PC-9 (cell line): ENCODE measurements around the gene ZNF785. TPM values are rescaled to one million over a fixed set of nuclear protein-coding genes. Genes with fewer than 3 reads are reported as not detected.

Experiments used
- BruUV-seq: library from RNA; stranded (reverse); fragments of 400-500 nt; replicated peaks from 2 replicates; lab custom pipeline; 2021; lab: Mats Ljungman, UMichigan
- CTCF ChIA-PET: fragments of 300-600 bp; sonication (Branson Sonifier 250); formaldehyde crosslinking; loops from one replicate; lab custom pipeline; 2022; ENCODE audit warnings: antibody characterized with exemption; lab: Charles Lee
- POLR2A ChIA-PET: fragments of 300-600 bp; sonication (Branson Sonifier 250); formaldehyde crosslinking; loops from one replicate; lab custom pipeline; 2022; ENCODE audit warnings: antibody characterized with exemption; ENCODE audit not compliant: unreplicated experiment; lab: Charles Lee
- DNase-seq, 2 experiments: peaks; one replicate each; pipeline versions ENCODE4 v3.0.0 to v3.0.0-alpha.2; 2015 to 2022; ENCODE audit warnings: mixed read lengths in 1 of 2
- H2AFZ ChIP-seq: fragments of 200-600 bp; sonication (generic); 2 replicates; pipeline ENCODE4 v1.8.1; 2017; ENCODE audit warnings: antibody characterized with exemption
- H3F3A ChIP-seq: fragments of 200-600 bp; sonication (generic); 2 replicates; pipeline ENCODE4 v1.8.1; 2017; ENCODE audit warnings: antibody characterized with exemption, mild to moderate bottlenecking, low read depth; ENCODE audit not compliant: insufficient read depth
- H3K27ac ChIP-seq: fragments of 200-600 bp; sonication (generic); 2 replicates; pipeline ENCODE4 v1.6.1; 2016; ENCODE audit warnings: mixed run types
- H3K27me3 ChIP-seq: fragments of 200-600 bp; sonication (generic); 2 replicates; pipeline ENCODE4 v1.6.1; 2016; ENCODE audit warnings: low read depth, mixed run types; ENCODE audit not compliant: insufficient read depth
- H3K36me3 ChIP-seq: fragments of 200-600 bp; sonication (generic); 2 replicates; pipeline ENCODE4 v1.6.1; 2016; ENCODE audit warnings: low read depth, mixed run types
- H3K4me1 ChIP-seq: fragments of 200-600 bp; sonication (generic); replicated peaks from 2 replicates; pipeline ENCODE4 v1.6.1; 2016; ENCODE audit warnings: mixed run types; ENCODE audit not compliant: insufficient read depth
- H3K4me2 ChIP-seq: fragments of 200-600 bp; sonication (generic); 2 replicates; pipeline ENCODE4 v1.6.1; 2017; ENCODE audit warnings: mixed run types
- H3K4me3 ChIP-seq: fragments of 200-600 bp; sonication (generic); 2 replicates; pipeline ENCODE4 v1.6.1; 2016; ENCODE audit warnings: mixed run types
- H3K79me2 ChIP-seq: fragments of 200-600 bp; sonication (generic); 2 replicates; pipeline ENCODE4 v1.6.1; 2017; ENCODE audit warnings: low read depth, mixed run types
- H3K9me2 ChIP-seq: fragments of 200-600 bp; sonication (generic); 2 replicates; pipeline ENCODE4 v1.8.1; 2017; ENCODE audit warnings: mild to moderate bottlenecking; ENCODE audit not compliant: insufficient read depth
- H3K9me3 ChIP-seq: fragments of 200-600 bp; sonication (generic); 2 replicates; pipeline ENCODE4 v1.8.1; 2016; ENCODE audit warnings: low read depth; ENCODE audit not compliant: insufficient read depth
- H4K20me1 ChIP-seq: fragments of 200-600 bp; sonication (generic); 2 replicates; pipeline ENCODE4 v1.8.1; 2017; ENCODE audit not compliant: insufficient read depth
- EZH2 ChIP-seq: fragments of 200-600 bp; sonication (generic); IDR thresholded peaks from 2 replicates; pipeline ENCODE4 v1.8.0; 2017; ENCODE audit warnings: antibody characterized with exemption, low read depth
- intact Hi-C: fragments of 100-400 bp; cut with micrococcal nuclease; formaldehyde crosslinking; loops from one replicate; pipeline ENCODE4 v1.10.0; 2022; ENCODE audit not compliant: unreplicated experiment
- total RNA-seq: library from RNA; stranded (reverse); gene quantifications from 2 replicates; pipeline ENCODE4 v1.2.3, GENCODE V29; 2021
- TF ChIP-seq, protein P1 (sequence below): fragments of 200-600 bp; sonication (generic); conservative IDR thresholded peaks from 2 replicates; pipeline ENCODE4 v1.6.1; 2017; ENCODE audit warnings: mixed run types, antibody characterized with exemption, mild to moderate bottlenecking, moderate library complexity

The ZNF785 gene
- total RNA-seq, 1 experiment from 2014 or later = 30.9 TPM

DNA sequence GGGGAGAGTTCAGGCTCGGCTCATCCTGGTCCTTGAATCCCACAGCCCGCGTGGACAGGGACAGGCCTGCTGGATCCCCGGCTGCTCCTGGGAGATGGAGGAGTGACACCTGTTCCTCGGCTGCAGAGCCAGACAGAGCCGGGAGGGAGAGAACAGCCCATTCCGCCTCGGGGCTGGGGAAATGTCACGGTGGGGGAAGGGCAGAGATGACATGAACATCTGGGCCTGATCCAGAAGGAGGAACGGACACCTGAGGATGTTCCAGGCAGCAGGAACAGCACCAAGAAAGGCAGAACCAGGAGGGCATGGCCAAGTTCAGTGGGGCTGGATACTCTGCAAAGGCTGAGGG is 29.4 kb downstream of the ZNF785 start:
- no peak for DNase-seq
- peaks cover 17% of the 10 kb centered on the region for H3K4me1 ChIP-seq
- H4K20me1 ChIP-seq = no peaks in the 10 kb centered on the region
- H3K36me3 ChIP-seq = no peaks in the 10 kb centered on the region
- H3K4me2 ChIP-seq = no peak overlapping the region
- no TSS peak for BruUV-seq
- POLR2A ChIA-PET = no interaction called here
- H3K9me3 ChIP-seq = no peaks in the 10 kb centered on the region
- H3K9me2 ChIP-seq = no peaks in the 10 kb centered on the region
- H3K79me2 ChIP-seq = peaks cover 19% of the 10 kb centered on the region
- CTCF ChIA-PET = no interaction called here
- TF ChIP-seq EZH2 = no peak
- TF ChIP-seq, protein P1, sequence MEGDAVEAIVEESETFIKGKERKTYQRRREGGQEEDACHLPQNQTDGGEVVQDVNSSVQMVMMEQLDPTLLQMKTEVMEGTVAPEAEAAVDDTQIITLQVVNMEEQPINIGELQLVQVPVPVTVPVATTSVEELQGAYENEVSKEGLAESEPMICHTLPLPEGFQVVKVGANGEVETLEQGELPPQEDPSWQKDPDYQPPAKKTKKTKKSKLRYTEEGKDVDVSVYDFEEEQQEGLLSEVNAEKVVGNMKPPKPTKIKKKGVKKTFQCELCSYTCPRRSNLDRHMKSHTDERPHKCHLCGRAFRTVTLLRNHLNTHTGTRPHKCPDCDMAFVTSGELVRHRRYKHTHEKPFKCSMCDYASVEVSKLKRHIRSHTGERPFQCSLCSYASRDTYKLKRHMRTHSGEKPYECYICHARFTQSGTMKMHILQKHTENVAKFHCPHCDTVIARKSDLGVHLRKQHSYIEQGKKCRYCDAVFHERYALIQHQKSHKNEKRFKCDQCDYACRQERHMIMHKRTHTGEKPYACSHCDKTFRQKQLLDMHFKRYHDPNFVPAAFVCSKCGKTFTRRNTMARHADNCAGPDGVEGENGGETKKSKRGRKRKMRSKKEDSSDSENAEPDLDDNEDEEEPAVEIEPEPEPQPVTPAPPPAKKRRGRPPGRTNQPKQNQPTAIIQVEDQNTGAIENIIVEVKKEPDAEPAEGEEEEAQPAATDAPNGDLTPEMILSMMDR = no peak
- no peak overlapping the region for H3K4me3 ChIP-seq
- peaks cover 29% of the 10 kb centered on the region; the same call in 1 of the 2 replicates for H3F3A ChIP-seq
- H3K27ac ChIP-seq = no peak overlapping the region
- H2AFZ ChIP-seq = no peak overlapping the region
- intact Hi-C loops = loop anchor here (10.0 kb wide), 1 partner anchor 209 kb away; the partner anchor contains the start of genes CFAP119 and RNF40
- no peaks in the 10 kb centered on the region for H3K27me3 ChIP-seq

DNA sequence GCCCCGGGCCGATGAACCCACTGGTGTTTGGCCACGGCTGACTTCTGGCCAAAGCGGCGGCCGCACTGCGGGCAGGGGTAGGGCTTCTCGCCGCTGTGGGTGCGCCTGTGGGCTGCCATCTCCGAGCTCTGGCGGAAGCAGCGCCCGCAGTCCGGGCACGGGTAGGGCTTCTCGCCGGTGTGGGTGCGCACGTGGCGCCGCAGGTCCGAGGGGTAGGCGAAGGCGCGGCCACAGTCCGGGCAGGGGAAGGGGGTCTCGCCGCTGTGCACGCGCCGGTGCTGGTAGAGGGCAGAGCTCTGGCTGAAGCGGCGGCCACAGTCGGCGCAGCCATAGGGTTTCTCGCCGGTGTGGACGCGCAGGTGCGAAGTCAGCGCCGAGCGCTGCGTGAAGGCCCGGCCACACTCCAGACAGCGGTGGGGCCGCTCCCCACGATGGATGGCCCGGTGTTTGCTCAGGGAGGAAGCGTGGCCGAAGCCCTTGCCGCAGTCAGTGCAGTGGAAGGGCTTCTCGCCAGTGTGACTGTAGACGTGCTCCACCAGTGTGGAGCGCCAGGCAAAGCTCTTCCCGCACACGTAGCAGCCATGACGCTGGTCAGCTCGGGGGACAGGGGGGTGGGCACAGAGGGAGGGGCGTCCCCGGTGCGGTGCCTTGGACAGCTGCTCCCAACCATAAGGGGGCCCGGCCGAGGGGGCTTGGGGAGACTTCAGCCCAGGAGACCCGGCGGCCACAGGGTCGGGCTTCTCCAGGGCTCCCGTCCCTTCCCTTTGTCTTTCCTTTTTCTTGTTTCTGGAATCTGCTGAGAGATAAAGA is 30.0 kb downstream of the ZNF785 start:
- Histone ChIP-seq H3K36me3 (no peaks in the 10 kb centered on the region), H3K4me3 (no peak overlapping the region), H3K4me1 (peaks cover 14% of the 10 kb centered on the region), H3K27me3 (no peaks in the 10 kb centered on the region), H4K20me1 (no peaks in the 10 kb centered on the region), H3K4me2 (no peak overlapping the region), H3K9me3 (no peaks in the 10 kb centered on the region), H3F3A (peaks cover 29% of the 10 kb centered on the region; the same call in 1 of the 2 replicates), H3K79me2 (peaks cover 19% of the 10 kb centered on the region), H3K9me2 (no peaks in the 10 kb centered on the region), H3K27ac (no peak overlapping the region), H2AFZ (no peak overlapping the region)
- CTCF ChIA-PET = interaction anchor here (1.6 kb wide), 1 partner anchor 21 kb away, joined by 6 read pairs; the partner anchor contains the start of gene ZNF747
- DNase-seq = no peak
- no peak for TF ChIP-seq EZH2
- TF ChIP-seq, protein P1 = no peak
- BruUV-seq = no TSS peak
- POLR2A ChIA-PET = no interaction called here
- intact Hi-C loops = loop anchor here (10.0 kb wide), 1 partner anchor 209 kb away; the partner anchor contains the start of genes CFAP119 and RNF40

DNA sequence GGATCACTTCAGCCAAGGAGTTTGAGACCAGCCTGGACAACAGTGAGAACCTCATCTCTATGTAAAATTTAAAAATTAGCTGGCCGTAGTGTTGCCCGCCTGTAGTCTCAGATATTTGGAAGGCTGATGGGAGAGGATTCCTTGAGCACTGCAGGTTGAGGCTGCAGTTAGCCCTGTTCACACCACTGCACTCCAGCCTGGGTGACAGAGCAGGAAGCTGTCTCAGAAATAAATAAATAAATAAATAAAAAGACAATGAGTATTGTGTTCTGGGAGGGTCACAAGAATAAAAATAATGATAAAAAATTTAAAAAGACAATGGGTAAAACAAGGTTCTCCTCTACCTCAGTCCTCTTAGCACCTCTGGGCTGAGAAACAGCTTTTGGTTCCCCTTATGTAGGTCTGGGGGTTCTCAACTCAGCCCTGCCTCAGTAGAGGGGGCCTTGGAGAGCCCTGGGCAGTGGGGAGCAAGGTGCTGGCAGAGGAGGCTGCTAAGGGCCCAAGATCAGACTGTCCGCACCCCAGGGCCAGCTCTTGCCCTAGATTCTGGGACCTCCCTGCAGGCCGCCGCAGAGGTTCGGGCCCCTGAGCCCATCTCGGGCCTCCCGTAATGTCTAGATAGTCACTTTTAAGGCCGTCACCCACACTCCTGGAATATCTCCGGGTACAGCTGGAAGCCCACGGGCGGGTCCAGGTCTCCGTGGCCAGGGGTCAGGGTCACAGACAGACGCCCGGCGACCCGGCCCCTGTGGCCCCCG is 30.8 kb downstream of the ZNF785 start:
- Histone ChIP-seq H3K4me3 (no peak overlapping the region), H3K27ac (no peak overlapping the region), H3K79me2 (peaks cover 19% of the 10 kb centered on the region), H3F3A (peaks cover 26% of the 10 kb centered on the region; the same call in 1 of the 2 replicates), H3K4me2 (no peak overlapping the region), H3K4me1 (peaks cover 12% of the 10 kb centered on the region), H3K27me3 (no peaks in the 10 kb centered on the region), H3K9me2 (no peaks in the 10 kb centered on the region), H4K20me1 (no peaks in the 10 kb centered on the region), H2AFZ (no peak overlapping the region), H3K36me3 (no peaks in the 10 kb centered on the region), H3K9me3 (no peaks in the 10 kb centered on the region)
- POLR2A ChIA-PET = interaction anchor here (0.6 kb wide), 1 partner anchor 21 kb away, joined by 3 read pairs; no protein-coding TSS in a partner anchor
- no TSS peak for BruUV-seq
- intact Hi-C loops = loop anchor here (10.0 kb wide), 1 partner anchor 210 kb away; the partner anchor contains the start of genes CFAP119 and RNF40
- TF ChIP-seq, protein P1 = no peak
- no peak for TF ChIP-seq EZH2
- DNase-seq = no peak
- CTCF ChIA-PET = interaction anchor here (1.6 kb wide), 1 partner anchor 20 kb away, joined by 6 read pairs; the partner anchor contains the start of gene ZNF747
